CD1c-positive myeloid dendritic cell (primary cell): ENCODE measurements around the gene PLCB2.

Source experiments
- DNase-seq: peaks from one replicate; pipeline ENCODE4 v3.0.0-alpha.2; 2016; ENCODE audit errors: extremely low spot score

The PLCB2 gene

DNA sequence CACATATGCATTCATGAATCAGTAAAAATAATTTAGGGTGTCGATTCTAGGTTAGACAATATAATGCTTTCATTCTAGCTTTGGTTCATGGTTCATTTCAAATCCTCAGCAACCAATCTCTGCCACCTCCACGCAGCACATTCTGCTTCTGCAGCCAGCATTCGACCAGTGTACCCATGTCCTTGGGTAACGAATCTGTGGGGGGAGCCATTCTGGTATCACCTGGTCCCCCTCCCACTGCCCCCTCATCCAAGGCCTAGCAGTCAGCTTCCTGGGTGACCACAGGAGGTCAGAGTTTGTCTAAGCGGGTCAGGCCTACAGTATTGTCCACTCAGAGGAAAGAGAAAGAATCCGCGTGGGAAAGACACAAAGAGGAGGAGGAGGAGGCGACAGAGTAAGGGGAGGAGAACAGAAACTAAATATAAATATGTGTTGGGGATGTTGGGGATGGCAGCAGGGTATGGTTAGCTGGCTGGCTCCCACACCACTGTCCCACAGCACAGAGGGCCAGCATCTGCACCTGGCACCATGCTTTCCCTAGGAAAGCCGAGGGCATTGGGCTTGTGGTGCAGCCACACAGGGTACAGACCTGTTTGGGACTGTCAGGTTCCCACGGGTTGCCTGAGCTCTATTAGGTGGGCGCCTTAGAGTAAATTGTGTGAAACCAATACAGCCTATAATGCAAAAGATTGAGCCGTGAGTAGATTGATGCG is 56.8 kb downstream of the PLCB2 start:
- DNase-seq = no peak

GRCh38 chr15:40250304-40250656 is 57.5 kb downstream of the PLCB2 start:
- DNase-seq = no peak

DNA sequence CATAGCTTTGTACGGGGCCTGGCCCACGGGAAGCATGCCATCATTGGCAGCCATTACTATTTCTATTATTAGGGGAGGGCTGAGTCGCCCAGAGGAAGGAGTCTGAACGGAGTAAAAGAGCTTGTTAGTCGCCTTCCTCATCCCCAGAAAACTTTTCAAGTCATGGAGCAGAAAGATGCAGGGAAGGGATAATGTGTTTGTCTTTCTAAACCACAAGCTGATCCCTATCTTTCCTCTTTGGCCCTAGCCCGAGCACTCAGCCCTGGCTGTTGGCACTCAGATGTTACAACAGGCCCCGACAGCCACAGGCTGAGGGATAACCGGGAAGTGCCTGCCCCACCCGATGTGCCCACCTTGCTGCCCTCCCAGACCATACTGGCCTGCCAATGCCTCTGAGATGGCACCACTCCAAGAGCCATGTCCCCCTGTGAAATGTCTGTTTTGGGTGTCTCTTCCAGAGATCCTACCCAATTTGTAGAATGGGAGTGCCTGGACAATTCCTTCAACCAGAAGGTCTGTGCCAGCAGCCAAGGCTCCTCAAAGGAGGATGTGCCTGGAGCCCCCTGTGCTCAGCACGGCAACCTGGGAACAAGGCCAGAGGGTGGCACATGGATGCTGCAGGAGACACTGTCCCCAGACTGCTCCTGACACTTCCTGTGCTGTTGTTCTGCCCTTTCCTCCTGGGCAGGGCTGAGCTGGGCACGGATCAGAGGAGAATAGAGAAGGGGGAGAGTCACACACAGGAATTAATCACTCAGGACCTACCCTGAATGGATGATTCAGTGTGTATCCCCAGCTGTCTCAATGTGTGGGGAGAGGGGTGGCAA is 58.0 kb downstream of the PLCB2 start:
- DNase-seq = no peak

DNA sequence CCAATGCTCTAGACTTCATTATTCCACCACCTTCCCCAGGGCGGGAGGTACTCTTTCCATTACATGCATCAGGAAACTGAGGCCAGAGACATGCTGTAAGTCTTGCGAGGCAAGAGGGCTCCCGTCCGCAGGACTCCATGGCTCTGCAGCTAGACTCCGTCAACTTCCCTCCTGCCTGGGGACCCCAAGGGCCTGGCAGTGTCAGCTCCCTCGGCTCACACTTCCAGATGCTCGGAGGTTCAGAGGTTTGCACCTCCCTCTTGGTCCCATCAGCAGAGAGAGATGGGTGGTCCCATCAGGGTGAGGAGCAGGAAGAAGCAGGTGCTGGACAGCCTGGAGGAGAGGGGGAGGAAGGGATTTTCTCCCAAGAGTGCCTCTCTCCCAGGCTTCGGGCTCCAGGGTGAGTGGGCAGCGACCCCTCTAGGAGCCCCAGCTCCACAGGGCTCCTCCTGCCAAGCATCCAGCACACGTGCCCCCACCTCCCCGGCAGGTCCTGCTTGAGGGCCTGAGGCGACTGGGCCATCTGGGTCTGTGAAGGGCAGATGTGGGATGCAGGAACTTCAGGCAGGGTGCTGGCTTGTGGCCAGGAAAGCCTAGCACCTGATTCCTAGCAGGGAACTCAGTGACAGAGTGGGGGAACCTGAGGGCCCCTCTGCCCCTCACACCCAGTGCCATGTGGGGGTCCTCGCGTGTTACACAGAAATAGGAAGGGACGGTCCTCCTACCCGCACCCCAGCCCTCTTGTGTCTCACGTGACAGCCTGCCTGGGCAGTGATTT is 59.5 kb downstream of the PLCB2 start:
- DNase-seq = no peak

GRCh38 chr15:40247406-40247971 is 60.2 kb downstream of the PLCB2 start:
- no peak for DNase-seq

DNA sequence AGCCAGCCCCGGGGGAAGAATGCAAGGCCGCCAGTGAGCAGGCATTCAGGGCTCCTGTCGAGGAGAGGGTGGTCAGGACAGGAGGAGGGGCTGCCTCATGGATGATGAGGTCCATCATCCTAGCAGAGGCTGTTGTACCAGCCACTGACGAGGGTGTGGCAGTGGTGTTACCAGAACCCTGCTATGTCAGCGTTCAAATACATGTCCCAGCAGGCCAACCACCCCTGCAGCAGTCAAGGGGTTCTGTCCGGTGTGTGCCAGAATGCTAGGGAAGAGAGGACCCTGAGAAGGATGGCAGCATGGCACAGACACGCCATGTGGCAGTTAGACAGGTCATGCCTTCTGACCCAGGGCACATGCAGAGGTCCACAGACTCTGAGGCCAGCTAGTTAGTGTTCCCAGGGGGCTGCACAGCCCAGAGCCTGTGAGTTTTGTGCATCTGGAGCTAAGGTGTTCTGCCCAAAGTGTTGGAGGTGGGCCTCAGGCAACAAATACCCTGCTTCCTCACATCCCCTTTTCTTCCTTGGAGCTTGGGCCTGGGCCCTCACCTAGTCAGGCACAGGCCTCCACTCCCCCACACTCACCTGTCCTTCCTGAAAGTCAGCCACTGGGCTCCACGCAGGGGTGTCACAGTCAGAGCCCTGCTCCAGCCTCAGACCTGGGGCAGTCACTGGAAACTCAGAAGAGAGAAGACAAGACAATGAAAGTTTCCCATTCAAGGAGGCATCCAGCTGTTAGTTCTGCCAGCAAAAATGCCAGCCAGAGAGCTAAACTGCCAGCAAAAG is 61.0 kb downstream of the PLCB2 start:
- DNase-seq = no peak

- DNase-seq = no peak
These were observed 61.9 kb downstream of the PLCB2 start for GRCh38 chr15:40245666-40246450.

GRCh38 chr15:40244961-40245523 is 62.7 kb downstream of the PLCB2 start:
- DNase-seq = no peak

- no peak for DNase-seq
These were observed 64.5 kb downstream of the PLCB2 start for GRCh38 chr15:40243126-40243810.

- DNase-seq = no peak
These were observed 65.1 kb downstream of the PLCB2 start for GRCh38 chr15:40242601-40243000.

- DNase-seq = no peak
These were observed 65.5 kb downstream of the PLCB2 start for GRCh38 chr15:40242213-40242599.

- no peak for DNase-seq
These were observed 66.2 kb downstream of the PLCB2 start for GRCh38 chr15:40241269-40242212.

- no peak for DNase-seq
These were observed 67.0 kb downstream of the PLCB2 start for GRCh38 chr15:40240619-40241221.

GRCh38 chr15:40239693-40240618 is 67.8 kb downstream of the PLCB2 start:
- DNase-seq = no peak

DNA sequence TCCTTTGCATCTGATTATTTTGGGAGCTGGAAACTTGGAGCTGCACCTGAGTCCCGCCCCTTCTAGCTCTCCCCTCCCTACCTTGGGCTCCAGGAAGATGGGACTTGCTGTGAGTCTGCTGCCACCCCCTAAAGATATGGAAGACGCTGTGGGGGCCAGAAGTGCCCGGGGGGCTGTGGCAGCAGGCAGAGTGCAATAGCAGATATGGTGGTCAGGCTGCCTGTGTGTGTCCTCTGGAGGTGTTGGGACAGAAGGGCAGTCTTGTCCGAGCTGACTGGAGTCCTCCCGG is 68.4 kb downstream of the PLCB2 start:
- no peak for DNase-seq

GRCh38 chr15:40238532-40239403 is 69.0 kb downstream of the PLCB2 start, which contains the start of gene PAK6:
Gene PAK6, plus strand, starts transcription at chr15:40239063. Its CDS starts 25,723 bp downstream, at chr15:40264786.
- peak; percentile 45 for DNase-seq
